CD14-positive monocyte (primary cell): ENCODE data around the gene GLT6D1. TPM values are rescaled to one million over a fixed set of nuclear protein-coding genes. Genes with fewer than 3 reads are reported as not detected.
"Not testable (repeated sequence)": the region's sequence is repeated elsewhere in the genome, so short reads cannot be mapped to it uniquely, and the experiment has no call there.

Experiments
- DNase-seq, 3 donors: peaks; one replicate each; pipeline ENCODE4 v3.0.0-alpha.2; 2011 to 2022
- H2AFZ ChIP-seq: 2 replicates; pipeline ENCODE4 v1.6.0; 2012; ENCODE audit warnings: mild to moderate bottlenecking, low read depth, low read length, inconsistent platforms; ENCODE audit not compliant: insufficient read depth, poor library complexity, severe bottlenecking
- H3K27ac ChIP-seq, 2 donors: 1 replicate in 1 of 2; 2 replicates in 1 of 2; pipeline ENCODE4 v1.5.1; 2012 to 2013; ENCODE audit warnings: low read length in 2 of 2, control low read depth in 1 of 2, inconsistent platforms in 1 of 2, low read depth in 1 of 2, mild to moderate bottlenecking in 1 of 2
- H3K27me3 ChIP-seq, 2 donors: one replicate each; pipeline versions ENCODE4 v1.6.0 to v1.6.1; 2011 to 2013; ENCODE audit warnings: low read length in 2 of 2; ENCODE audit not compliant: control insufficient read depth in 2 of 2, insufficient read depth in 2 of 2
- H3K36me3 ChIP-seq, 2 donors: replicated peaks in 1 of 2; 1 replicate in 1 of 2; 2 replicates in 1 of 2; pipeline versions ENCODE4 v1.5.1 to v1.6.1; 2012 to 2013; ENCODE audit warnings: low read length in 2 of 2, control low read depth in 1 of 2, inconsistent platforms in 1 of 2, mild to moderate bottlenecking in 1 of 2; ENCODE audit not compliant: insufficient read depth in 2 of 2, control insufficient read depth in 1 of 2
- H3K4me1 ChIP-seq, 2 donors: 1 replicate in 1 of 2; 2 replicates in 1 of 2; pipeline versions ENCODE4 v1.5.1 to v1.6.1; 2012 to 2013; ENCODE audit warnings: low read length in 2 of 2, control low read depth in 1 of 2, inconsistent platforms in 1 of 2, mild to moderate bottlenecking in 1 of 2, moderate library complexity in 1 of 2; ENCODE audit not compliant: insufficient read depth in 2 of 2, control insufficient read depth in 1 of 2
- H3K4me2 ChIP-seq: replicated peaks from 2 replicates; pipeline ENCODE3; 2012; ENCODE audit warnings: low read length, moderate library complexity, mild to moderate bottlenecking; ENCODE audit not compliant: poor library complexity, severe bottlenecking; ENCODE audit errors: extremely low read depth
- H3K4me3 ChIP-seq, 3 experiments: fragments of 200-600 bp in 1 of 3; sonication (generic) in 1 of 3; replicated peaks in 1 of 3; 1 replicate in 2 of 3; 2 replicates in 1 of 3; pipeline ENCODE4 v1.5.1; 2011 to 2013; ENCODE audit warnings: low read length in 3 of 3, mild to moderate bottlenecking in 3 of 3, control low read depth in 2 of 3, low read depth in 2 of 3, inconsistent platforms in 1 of 3, moderate library complexity in 1 of 3
- H3K79me2 ChIP-seq: 2 replicates; pipeline ENCODE4 v1.6.0; 2012; ENCODE audit warnings: mild to moderate bottlenecking, control low read depth, inconsistent platforms, low read length, moderate library complexity; ENCODE audit not compliant: insufficient read depth
- H3K9ac ChIP-seq: 2 replicates; pipeline ENCODE4 v1.6.0; 2017; ENCODE audit warnings: low read length, mild to moderate bottlenecking; ENCODE audit not compliant: insufficient read depth, poor library complexity, severe bottlenecking
- H3K9me3 ChIP-seq, 2 donors: replicated peaks in 1 of 2; 1 replicate in 1 of 2; 2 replicates in 1 of 2; pipeline versions ENCODE4 v1.5.1 to v1.6.1; 2012 to 2013; ENCODE audit warnings: low read length in 2 of 2, control low read depth in 1 of 2; ENCODE audit not compliant: control insufficient read depth in 1 of 2, insufficient read depth in 1 of 2
- H4K20me1 ChIP-seq: 2 replicates; pipeline ENCODE4 v1.6.0; 2012; ENCODE audit warnings: mild to moderate bottlenecking, low read length, control low read depth, moderate library complexity; ENCODE audit not compliant: insufficient read depth
- H3K27ac Mint-ChIP-seq, 7 donors: one replicate each; pipeline ENCODE4 v1.8.0; 2020; ENCODE audit warnings: mild to moderate bottlenecking in 7 of 7, mixed read lengths in 7 of 7, moderate library complexity in 6 of 7, inconsistent platforms in 2 of 7
- H3K27me3 Mint-ChIP-seq, 3 donors: one replicate each; pipeline ENCODE4 v1.8.0; 2021 to 2022; ENCODE audit warnings: low read depth in 3 of 3, mild to moderate bottlenecking in 3 of 3, mixed read lengths in 3 of 3, moderate library complexity in 3 of 3, inconsistent platforms in 1 of 3
- H3K36me3 Mint-ChIP-seq, 2 donors: one replicate each; pipeline ENCODE4 v1.8.0; 2020; ENCODE audit warnings: mixed read lengths in 2 of 2, inconsistent platforms in 1 of 2, mild to moderate bottlenecking in 1 of 2
- H3K4me1 Mint-ChIP-seq: one replicate; pipeline ENCODE4 v1.8.0; 2020; ENCODE audit warnings: mild to moderate bottlenecking, mixed read lengths
- H3K4me3 Mint-ChIP-seq, 2 donors: one replicate each; pipeline ENCODE4 v1.8.0; 2020; ENCODE audit warnings: mild to moderate bottlenecking in 2 of 2, mixed read lengths in 2 of 2, moderate library complexity in 1 of 2
- H3K9me3 Mint-ChIP-seq, 7 donors: one replicate each; pipeline ENCODE4 v1.8.0; 2020 to 2022; ENCODE audit warnings: mixed read lengths in 7 of 7, mild to moderate bottlenecking in 6 of 7, moderate library complexity in 6 of 7, inconsistent platforms in 2 of 7
- CTCF ChIP-seq: fragments of 200-600 bp; IDR thresholded peaks from one replicate; pipeline ENCODE4 v1.8.0; 2022; ENCODE audit warnings: antibody characterized with exemption, mild to moderate bottlenecking
- WGBS: methylation state at CpG from one replicate; pipeline ENCODE4 v1.1.5; 2013; ENCODE audit warnings: missing lambda C conversion rate; ENCODE audit not compliant: insufficient coverage; 5-methylcytosine and 5-hydroxymethylcytosine counted together
- intact Hi-C, 2 donors: fragments of 100-400 bp; cut with micrococcal nuclease; formaldehyde crosslinking; loops; one replicate each; pipeline versions ENCODE4 v1.15.0 to v1.15.1; 2023
- polyA plus RNA-seq, 3 donors: library from polyadenylated mRNA; depleted of rRNA in 1 of 3; unstranded in 2 of 3; stranded (reverse) in 1 of 3; fragments of 300-500 nt in 2 of 3; fragments of >200 nt in 1 of 3; fragmentation: Illumina TruSeq in 2 of 3; gene quantifications; 1 replicate in 2 of 3; 2 replicates in 1 of 3; pipeline ENCODE4 v1.2.3, GENCODE V29; 2012 to 2021

GLT6D1 gene
- polyA plus RNA-seq, 3 donors: not detected

DNA sequence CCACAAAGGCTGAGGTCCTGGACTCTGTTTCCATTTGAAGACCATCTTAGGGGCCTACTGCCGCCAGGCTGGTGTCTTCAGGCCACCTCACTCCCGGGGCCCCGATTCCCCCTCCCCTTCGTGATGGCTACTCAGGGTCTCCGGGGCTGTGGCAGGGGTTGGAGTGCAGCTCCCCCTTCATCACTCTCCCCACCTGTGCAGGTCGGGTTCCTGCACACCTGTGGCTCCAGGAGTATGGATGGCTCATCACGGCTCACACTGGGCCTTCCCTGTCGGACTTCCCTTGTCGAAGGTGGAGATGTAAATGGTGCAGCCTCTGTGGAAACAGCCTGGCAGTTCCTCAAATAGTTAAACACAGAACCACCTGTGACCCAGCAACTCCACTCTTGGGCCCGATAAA is 35.6 kb upstream of the GLT6D1 start:
- H3K4me2 ChIP-seq: no peak overlapping the region
- no peaks in the 10 kb centered on the region for H4K20me1 ChIP-seq
- no peak for TF ChIP-seq CTCF
- no peaks in the 10 kb centered on the region for H3K79me2 ChIP-seq
- no peak overlapping the region for H3K4me3 ChIP-seq
- Mint-ChIP-seq H3K4me1 (no peaks in the 10 kb centered on the region), H3K4me3 (no peak overlapping the region), H3K27me3 (peaks cover 2 to 8% (median 6%) of the 10 kb centered on the region in 3 donors), H3K36me3 (no peaks in the 10 kb centered on the region), H3K27ac (no peak overlapping the region), H3K9me3 (peaks cover 0 to 2% (median 0%) of the 10 kb centered on the region in 7 donors)
- no peaks in the 10 kb centered on the region for H3K9me3 ChIP-seq
- no peaks in the 10 kb centered on the region for H3K27me3 ChIP-seq
- intact Hi-C loops: no loop called here
- WGBS: 94% methylated on average over 8 of the region's 10 CpGs
- H2AFZ ChIP-seq: no peak overlapping the region
- no peaks in the 10 kb centered on the region for H3K4me1 ChIP-seq
- no peaks in the 10 kb centered on the region for H3K36me3 ChIP-seq
- H3K27ac ChIP-seq: no peak overlapping the region
- DNase-seq: no peak
- H3K9ac ChIP-seq: no peak overlapping the region

- H3K27me3 Mint-ChIP-seq: peaks cover 2 to 10% (median 6%) of the 10 kb centered on the region in 3 donors
- Histone ChIP-seq H3K36me3 (no peaks in the 10 kb centered on the region), H3K4me2 (no peak overlapping the region), H3K79me2 (no peaks in the 10 kb centered on the region), H3K27me3 (no peaks in the 10 kb centered on the region), H3K27ac (no peak overlapping the region), H3K9ac (no peak overlapping the region), H3K9me3 (no peaks in the 10 kb centered on the region), H4K20me1 (no peaks in the 10 kb centered on the region), H2AFZ (no peak overlapping the region), H3K4me1 (no peaks in the 10 kb centered on the region), H3K4me3 (no peak overlapping the region)
- peak overlapping the region in 1 of 7 donors; percentile 58 for H3K27ac Mint-ChIP-seq
- WGBS: 93% methylated on average over 8 of the region's 8 CpGs
- no peak overlapping the region for H3K4me3 Mint-ChIP-seq
- DNase-seq: no peak
- H3K9me3 Mint-ChIP-seq: peaks cover 0 to 4% (median 2%) of the 10 kb centered on the region in 7 donors
- intact Hi-C loops: no loop called here
- H3K4me1 Mint-ChIP-seq: no peaks in the 10 kb centered on the region
- no peak for TF ChIP-seq CTCF
- H3K36me3 Mint-ChIP-seq: no peaks in the 10 kb centered on the region
Observed at GRCh38 chr9:135673941-135674340, 34.6 kb upstream of the GLT6D1 start.

- H3K9me3 ChIP-seq, H3K4me3 Mint-ChIP-seq, H4K20me1 ChIP-seq, H3K9ac ChIP-seq, H3K27ac ChIP-seq, H3K9me3 Mint-ChIP-seq, H3K27me3 ChIP-seq, H3K36me3 Mint-ChIP-seq, H3K4me2 ChIP-seq, H3K4me1 Mint-ChIP-seq, H3K4me1 ChIP-seq, H2AFZ ChIP-seq, H3K79me2 ChIP-seq, H3K27ac Mint-ChIP-seq, H3K4me3 ChIP-seq, DNase-seq, H3K36me3 ChIP-seq, intact Hi-C loops: not testable (repeated sequence)
- H3K27me3 Mint-ChIP-seq: peaks cover 2 to 11% (median 8%) of the 10 kb centered on the region in 3 donors
- 95% methylated on average over 4 of the region's 7 CpGs for WGBS
Observed at GRCh38 chr9:135672786-135673185, 33.4 kb upstream of the GLT6D1 start.
